K562 treated with DMSO at 1 percent for 24 hours (cell line): ENCODE data around the gene ZNF100. TPM values are rescaled to one million over a fixed set of nuclear protein-coding genes. Genes with fewer than 3 reads are reported as not detected.

Source experiments
- total RNA-seq: library from RNA; unstranded; fragments of 300-600 nt; gene quantifications from 2 replicates; pipeline ENCODE4 v1.2.3, GENCODE V29; 2022; ENCODE audit warnings: low read depth; ENCODE audit not compliant: insufficient read depth

The ZNF100 gene
- total RNA-seq, result 2.9 and 5.0 TPM in 2 replicates

GRCh38 chr19:21767065-21767800 is at the start of gene ZNF100:
Gene ZNF100, minus strand, starts transcription at chr19:21767579. Its CDS starts 150 bp downstream, at chr19:21767429.

Other genes with a start within 250 kb of the ZNF100 start
- gene ZNF43, start 68.6 kb upstream of the ZNF100 start, total RNA-seq, result 2.5 and 3.2 TPM in 2 replicates
- gene ZNF208, start 243.4 kb upstream of the ZNF100 start, total RNA-seq, result 1.3 and 1.5 TPM in 2 replicates